ENCODE measurements around the gene DHFR2. TPM values are rescaled to one million over a fixed set of nuclear protein-coding genes. Genes with fewer than 3 reads are reported as not detected.

DHFR2 gene
- total RNA-seq, 3 donors from 2014 or later (not counting 1 experiment from before 2014, with no cell fraction given) = 2.5 to 5.0 (median 3.9) TPM

DNA sequence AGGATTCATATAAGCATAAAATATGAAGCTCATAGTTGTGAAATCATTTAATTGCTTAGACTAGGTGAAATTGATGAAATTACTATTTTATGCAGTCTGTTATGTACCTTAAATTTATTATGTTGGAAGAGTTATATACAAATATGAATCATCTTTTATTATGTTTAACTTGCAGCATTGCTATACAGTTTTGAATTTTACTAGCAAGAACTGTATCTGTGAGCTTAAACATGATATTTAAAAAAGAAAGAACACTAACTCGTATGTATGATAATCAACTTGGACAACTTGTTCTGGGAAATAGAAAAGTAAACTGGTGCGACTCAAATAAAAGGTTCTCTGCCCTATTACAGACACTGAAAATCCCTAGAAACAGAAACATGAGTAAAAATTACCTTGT, 36.1 kb downstream of the DHFR2 start:
- intact Hi-C loops (cut with micrococcal nuclease) = no loop called here
- no peak for TF ChIP-seq CTCF (IDR thresholded peaks at IDR 0.05)
- ATAC-seq (no peak), DNase-seq (no peak)
- H3K36me3 Mint-ChIP-seq = no peaks in the 10 kb centered on the region
- Histone ChIP-seq H3K4me3 (ENCODE audit: low read length) (no peak overlapping the region), H3K27ac (ENCODE audit: low read length) (no peak overlapping the region), H3K27me3 (ENCODE audit: control insufficient read depth, insufficient read depth, low read length) (no peaks in the 10 kb centered on the region), H3K36me3 (ENCODE audit: control insufficient read depth, insufficient read depth, low read length) (no peaks in the 10 kb centered on the region), H3K4me1 (ENCODE audit: control insufficient read depth, insufficient read depth, low read length) (no peaks in the 10 kb centered on the region), H3K9me3 (ENCODE audit: control insufficient read depth, insufficient read depth, low read length) (no peaks in the 10 kb centered on the region)
- no peaks in the 10 kb centered on the region for H3K9me3 Mint-ChIP-seq
- no peak overlapping the region for H3K27ac Mint-ChIP-seq
- H3K27me3 Mint-ChIP-seq (ENCODE audit: low read depth in 2 of 2) = no peaks in the 10 kb centered on the region
- no peaks in the 10 kb centered on the region for H3K4me1 Mint-ChIP-seq
- no CpG with 5 or more reads among the region's 2 CpGs for WGBS (ENCODE audit: insufficient coverage)
- no peak overlapping the region for H3K4me3 Mint-ChIP-seq

GRCh38 chr3:94024385-94024784, 38.3 kb downstream of the DHFR2 start:
- no peak for TF ChIP-seq CTCF (IDR thresholded peaks at IDR 0.05)
- Histone ChIP-seq H3K27ac (ENCODE audit: low read length) (no peak overlapping the region), H3K36me3 (ENCODE audit: control insufficient read depth, insufficient read depth, low read length) (no peaks in the 10 kb centered on the region), H3K4me1 (ENCODE audit: control insufficient read depth, insufficient read depth, low read length) (no peaks in the 10 kb centered on the region), H3K9me3 (ENCODE audit: control insufficient read depth, insufficient read depth, low read length) (no peaks in the 10 kb centered on the region), H3K4me3 (ENCODE audit: low read length) (no peak overlapping the region), H3K27me3 (ENCODE audit: control insufficient read depth, insufficient read depth, low read length) (no peaks in the 10 kb centered on the region)
- H3K4me1 Mint-ChIP-seq = no peaks in the 10 kb centered on the region
- no peaks in the 10 kb centered on the region for H3K36me3 Mint-ChIP-seq
- no peak for DNase-seq
- intact Hi-C loops (cut with micrococcal nuclease) = no loop called here
- H3K9me3 Mint-ChIP-seq = no peaks in the 10 kb centered on the region
- no peaks in the 10 kb centered on the region for H3K27me3 Mint-ChIP-seq (ENCODE audit: low read depth in 2 of 2)
- 100% methylated on average over 1 of the region's 3 CpGs for WGBS (ENCODE audit: insufficient coverage)
- ATAC-seq = no peak
- H3K4me3 Mint-ChIP-seq = no peak overlapping the region
- H3K27ac Mint-ChIP-seq = no peak overlapping the region

DNA sequence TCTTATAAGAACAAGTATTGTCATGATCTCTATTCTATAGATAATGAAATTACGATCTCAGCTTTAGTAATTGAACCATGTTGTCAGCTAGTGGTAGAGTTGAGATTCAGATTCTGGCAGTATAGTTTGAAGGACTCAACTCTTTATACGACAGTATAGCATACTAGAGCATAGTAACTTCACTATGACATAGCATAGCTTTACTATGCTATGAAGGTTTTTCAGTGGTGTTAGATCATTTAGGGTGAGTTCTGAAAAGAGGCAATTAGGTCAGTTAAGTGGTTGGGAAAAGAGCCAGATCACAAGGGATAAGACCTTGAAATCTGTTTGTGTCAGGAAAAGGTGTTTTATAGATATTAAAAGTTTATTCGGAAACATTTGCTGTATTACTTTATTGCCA, 42.4 kb downstream of the DHFR2 start:
- Mint-ChIP-seq H3K4me3 (no peak overlapping the region), H3K4me1 (no peaks in the 10 kb centered on the region), H3K27ac (no peak overlapping the region), H3K27me3 (ENCODE audit: low read depth in 2 of 2) (no peaks in the 10 kb centered on the region), H3K36me3 (no peaks in the 10 kb centered on the region), H3K9me3 (no peaks in the 10 kb centered on the region)
- intact Hi-C loops (cut with micrococcal nuclease) = no loop called here
- H3K4me1 ChIP-seq (ENCODE audit: control insufficient read depth, insufficient read depth, low read length) = no peaks in the 10 kb centered on the region
- ATAC-seq (no peak), DNase-seq (no peak)
- WGBS (ENCODE audit: insufficient coverage) = 100% methylated on average over 2 of the region's 3 CpGs
- no peaks in the 10 kb centered on the region for H3K36me3 ChIP-seq (ENCODE audit: control insufficient read depth, insufficient read depth, low read length)
- no peaks in the 10 kb centered on the region for H3K27me3 ChIP-seq (ENCODE audit: control insufficient read depth, insufficient read depth, low read length)
- H3K27ac ChIP-seq (ENCODE audit: low read length) = no peak overlapping the region
- H3K4me3 ChIP-seq (ENCODE audit: low read length) = no peak overlapping the region
- no peak for TF ChIP-seq CTCF (IDR thresholded peaks at IDR 0.05)
- no peaks in the 10 kb centered on the region for H3K9me3 ChIP-seq (ENCODE audit: control insufficient read depth, insufficient read depth, low read length)

DNA sequence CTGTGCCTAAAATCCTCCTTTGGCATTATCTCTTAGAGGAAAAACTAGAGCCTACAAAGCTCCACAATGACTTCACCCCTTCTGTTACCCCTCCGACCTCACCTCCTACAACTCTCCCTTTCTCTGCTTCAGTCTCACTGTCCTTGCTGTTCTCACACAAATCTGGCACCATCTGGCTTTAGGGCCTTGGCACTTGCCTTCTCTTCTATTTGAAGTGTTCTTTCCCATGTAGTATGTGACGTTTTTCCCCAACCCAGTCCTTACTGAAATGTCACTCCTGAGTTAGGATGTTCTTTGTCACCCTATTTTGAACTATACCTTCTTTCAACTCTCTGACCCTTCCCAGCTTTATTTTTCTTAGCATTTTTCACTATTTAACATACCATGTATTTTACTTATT, 43.1 kb downstream of the DHFR2 start:
- Histone ChIP-seq H3K27me3 (ENCODE audit: control insufficient read depth, insufficient read depth, low read length) (no peaks in the 10 kb centered on the region), H3K9me3 (ENCODE audit: control insufficient read depth, insufficient read depth, low read length) (no peaks in the 10 kb centered on the region), H3K36me3 (ENCODE audit: control insufficient read depth, insufficient read depth, low read length) (no peaks in the 10 kb centered on the region), H3K4me1 (ENCODE audit: control insufficient read depth, insufficient read depth, low read length) (no peaks in the 10 kb centered on the region), H3K4me3 (ENCODE audit: low read length) (no peak overlapping the region), H3K27ac (ENCODE audit: low read length) (no peak overlapping the region)
- 92% methylated on average over 2 of the region's 2 CpGs for WGBS (ENCODE audit: insufficient coverage)
- Mint-ChIP-seq H3K36me3 (no peaks in the 10 kb centered on the region), H3K4me3 (no peak overlapping the region), H3K4me1 (no peaks in the 10 kb centered on the region), H3K27ac (peak overlapping the region in 1 of 2 donors; percentile 1), H3K27me3 (ENCODE audit: low read depth in 2 of 2) (no peaks in the 10 kb centered on the region), H3K9me3 (no peaks in the 10 kb centered on the region)
- intact Hi-C loops (cut with micrococcal nuclease) = no loop called here
- ATAC-seq (no peak), DNase-seq (no peak)
- TF ChIP-seq CTCF (IDR thresholded peaks at IDR 0.05) = no peak

Measured in natural killer cell (primary cell).